Caco-2 (cell line): ENCODE data around the gene MT1X. TPM values are rescaled to one million over a fixed set of nuclear protein-coding genes. Genes with fewer than 3 reads are reported as not detected.
"Not testable (repeated sequence)": the region's sequence is repeated elsewhere in the genome, so short reads cannot be mapped to it uniquely, and the experiment has no call there.

Experiments used
- BruUV-seq: library from RNA; stranded (reverse); fragments of 400-500 nt; replicated peaks from 2 replicates; lab custom pipeline; 2021; lab: Mats Ljungman, UMichigan
- CTCF ChIA-PET: fragments of 300-600 bp; sonication (Branson Sonifier 250); formaldehyde crosslinking; loops from one replicate; lab custom pipeline; 2022; ENCODE audit warnings: antibody characterized with exemption; lab: Charles Lee
- POLR2A ChIA-PET: fragments of 300-600 bp; sonication (Branson Sonifier 250); formaldehyde crosslinking; loops from one replicate; lab custom pipeline; 2022; ENCODE audit warnings: antibody characterized with exemption; lab: Charles Lee
- DNase-seq, 2 experiments: peaks; one replicate each; pipeline versions ENCODE4 v3.0.0 to v3.0.0-alpha.2; 2020 to 2022
- H3K27me3 ChIP-seq: replicated peaks from 2 replicates; pipeline ENCODE4 v1.6.0; 2011; ENCODE audit warnings: low read length; ENCODE audit not compliant: control insufficient read depth, insufficient read depth
- H3K36me3 ChIP-seq: 2 replicates; pipeline ENCODE4 v1.5.1; 2011; ENCODE audit warnings: low read length; ENCODE audit not compliant: control insufficient read depth, insufficient read depth
- H3K4me1 ChIP-seq: fragments of 250-450 bp; sonication (Bioruptor Pico); 2 replicates; pipeline ENCODE4 v1.5.1; 2020; ENCODE audit warnings: mild to moderate bottlenecking
- H3K4me3 ChIP-seq: 2 replicates; pipeline ENCODE4 v1.5.1; 2011; ENCODE audit warnings: low read depth, mild to moderate bottlenecking, control low read depth, low read length
- H3K9me3 ChIP-seq: fragments of 250-450 bp; sonication (Bioruptor Pico); 2 replicates; pipeline ENCODE4 v1.5.1; 2020; ENCODE audit warnings: mild to moderate bottlenecking, moderate library complexity
- H3K27ac Mint-ChIP-seq: one replicate; pipeline ENCODE4 v1.8.0; 2022; ENCODE audit warnings: mixed read lengths; ENCODE audit not compliant: unreplicated experiment
- H3K27me3 Mint-ChIP-seq: one replicate; pipeline ENCODE4 v1.8.0; 2022; ENCODE audit warnings: mixed read lengths; ENCODE audit not compliant: insufficient read depth, unreplicated experiment
- H3K36me3 Mint-ChIP-seq: one replicate; pipeline ENCODE4 v1.8.0; 2022; ENCODE audit warnings: mild to moderate bottlenecking, mixed read lengths; ENCODE audit not compliant: insufficient read depth, unreplicated experiment
- H3K4me1 Mint-ChIP-seq: one replicate; pipeline ENCODE4 v1.8.0; 2022; ENCODE audit warnings: low read depth, mixed read lengths; ENCODE audit not compliant: unreplicated experiment
- H3K4me3 Mint-ChIP-seq: one replicate; pipeline ENCODE4 v1.8.0; 2022; ENCODE audit warnings: mild to moderate bottlenecking, moderate library complexity, mixed read lengths; ENCODE audit not compliant: unreplicated experiment
- H3K9me3 Mint-ChIP-seq: one replicate; pipeline ENCODE4 v1.8.0; 2022; ENCODE audit warnings: mixed read lengths; ENCODE audit not compliant: unreplicated experiment
- CTCF ChIP-seq, 2 experiments: fragments of 200-600 bp in 1 of 2; IDR thresholded peaks; 1 replicate in 1 of 2; 2 replicates in 1 of 2; pipeline versions ENCODE4 v1.5.1 to v1.8.0; 2011 to 2022; ENCODE audit warnings: antibody characterized with exemption in 1 of 2, control low read depth in 1 of 2, inconsistent platforms in 1 of 2, low read depth in 1 of 2, low read length in 1 of 2, mild to moderate bottlenecking in 1 of 2, moderate library complexity in 1 of 2; ENCODE audit not compliant: insufficient read depth in 1 of 2, severe bottlenecking in 1 of 2, unreplicated experiment in 1 of 2
- intact Hi-C: fragments of 100-400 bp; cut with micrococcal nuclease; formaldehyde crosslinking; loops from one replicate; pipeline ENCODE4 v1.10.0; 2022; ENCODE audit not compliant: unreplicated experiment
- total RNA-seq: library from RNA; stranded (reverse); gene quantifications from 2 replicates; pipeline ENCODE4 v1.2.3, GENCODE V29; 2022

The MT1X gene
- total RNA-seq, 1 experiment from 2014 or later = 18.3 TPM

- Histone ChIP-seq H3K4me1 (no peaks in the 10 kb centered on the region), H3K27me3 (no peaks in the 10 kb centered on the region), H3K9me3 (no peaks in the 10 kb centered on the region), H3K36me3 (no peaks in the 10 kb centered on the region), H3K4me3 (no peak overlapping the region)
- no peak for DNase-seq
- H3K27me3 Mint-ChIP-seq = peaks cover 4% of the 10 kb centered on the region
- ChIA-PET CTCF (interaction anchor here (0.6 kb wide), 1 partner anchor 13 kb away, joined by 3 read pairs; no protein-coding TSS in a partner anchor), POLR2A (no interaction called here)
- no peaks in the 10 kb centered on the region for H3K9me3 Mint-ChIP-seq
- intact Hi-C loops = no loop called here
- H3K4me1 Mint-ChIP-seq = no peaks in the 10 kb centered on the region
- no TSS peak for BruUV-seq
- no peak for TF ChIP-seq CTCF (IDR thresholded peaks at IDR 0.05; ENCODE audit: insufficient read depth in 1 of 2, low read depth in 1 of 2, low read length in 1 of 2, severe bottlenecking in 1 of 2, unreplicated experiment in 1 of 2)
- H3K36me3 Mint-ChIP-seq = no peaks in the 10 kb centered on the region
- no peak overlapping the region for H3K27ac Mint-ChIP-seq
- H3K4me3 Mint-ChIP-seq = no peak overlapping the region
These were observed 32.9 kb downstream of the MT1X start for GRCh38 chr16:56715126-56715525.

GRCh38 chr16:56716761-56717160, 34.5 kb downstream of the MT1X start:
- ChIA-PET POLR2A (no interaction called here), CTCF (no interaction called here)
- H3K4me3 ChIP-seq = no peak overlapping the region
- no TSS peak for BruUV-seq
- Mint-ChIP-seq H3K36me3 (no peaks in the 10 kb centered on the region), H3K27ac (no peak overlapping the region), H3K4me3 (no peak overlapping the region), H3K9me3 (no peaks in the 10 kb centered on the region), H3K27me3 (peaks cover 4% of the 10 kb centered on the region), H3K4me1 (no peaks in the 10 kb centered on the region)
- H3K4me1 ChIP-seq = no peaks in the 10 kb centered on the region
- intact Hi-C loops = no loop called here
- H3K36me3 ChIP-seq = no peaks in the 10 kb centered on the region
- no peak for DNase-seq
- no peaks in the 10 kb centered on the region for H3K9me3 ChIP-seq
- H3K27me3 ChIP-seq = no peaks in the 10 kb centered on the region
- TF ChIP-seq CTCF (IDR thresholded peaks at IDR 0.05; ENCODE audit: insufficient read depth in 1 of 2, low read depth in 1 of 2, low read length in 1 of 2, severe bottlenecking in 1 of 2, unreplicated experiment in 1 of 2) = no peak

- H3K9me3 ChIP-seq, BruUV-seq, H3K4me3 ChIP-seq, H3K4me1 Mint-ChIP-seq, H3K4me1 ChIP-seq, H3K4me3 Mint-ChIP-seq, H3K27ac Mint-ChIP-seq, POLR2A ChIA-PET, H3K9me3 Mint-ChIP-seq, H3K36me3 Mint-ChIP-seq, H3K36me3 ChIP-seq, DNase-seq, intact Hi-C loops, H3K27me3 ChIP-seq, H3K27me3 Mint-ChIP-seq: not testable (repeated sequence)
- CTCF ChIA-PET = interaction anchor here (1.0 kb wide), 1 partner anchor 15 kb away, joined by 6 read pairs; no protein-coding TSS in a partner anchor
These were observed 35.3 kb downstream of the MT1X start for GRCh38 chr16:56717532-56717931.
